GM13977 (cell line): ENCODE measurements around the gene FAM107B.

Experiments used
- DNase-seq: peaks from one replicate; pipeline ENCODE4 v3.0.0; 2012; ENCODE audit warnings: low spot score
- CTCF ChIP-seq: IDR thresholded peaks from 2 replicates; pipeline ENCODE4 v1.5.1; 2012; ENCODE audit warnings: mild to moderate bottlenecking, control low read depth; ENCODE audit not compliant: insufficient read depth; ENCODE audit errors: extremely low read depth, missing control alignments
- in situ Hi-C: fragments of 300-500 bp; cut with MboI; formaldehyde crosslinking; loops from one replicate; pipeline ENCODE4 v1.12.0; 2022; ENCODE audit warnings: low sequenced_read_pairs, low pct_unique_long_range_greater_than_20kb, mixed read lengths, inconsistent platforms; ENCODE audit not compliant: unreplicated experiment

The FAM107B gene

GRCh38 chr10:14798636-14799035, 23.9 kb upstream of the FAM107B start:
- TF ChIP-seq CTCF: no peak
- DNase-seq: no peak
- in situ Hi-C loops: no loop called here

- DNase-seq: no peak
- no peak for TF ChIP-seq CTCF
- in situ Hi-C loops: no loop called here
Observed at GRCh38 chr10:14787938-14788337, 13.2 kb upstream of the FAM107B start.

- no peak for DNase-seq
- in situ Hi-C loops: no loop called here
- TF ChIP-seq CTCF: no peak
Observed at GRCh38 chr10:14784459-14785055, 9.9 kb upstream of the FAM107B start.

- no peak for DNase-seq
Observed at GRCh38 chr10:14782691-14783363, 8.1 kb upstream of the FAM107B start.

GRCh38 chr10:14781763-14782162, 7.1 kb upstream of the FAM107B start:
- in situ Hi-C loops: no loop called here
- no peak for DNase-seq

More at GRCh38 chr10:14782691-14783363, 8.1 kb upstream of the FAM107B start:
- in situ Hi-C loops: no loop called here
- TF ChIP-seq CTCF: no peak

GRCh38 chr10:14779001-14779651, 4.4 kb upstream of the FAM107B start:
- no peak for DNase-seq
- in situ Hi-C loops: no loop called here
- TF ChIP-seq CTCF: no peak

More at GRCh38 chr10:14781763-14782162, 7.1 kb upstream of the FAM107B start:
- no peak for TF ChIP-seq CTCF
